ENCODE data around the gene SWAP70. TPM values are rescaled to one million over a fixed set of nuclear protein-coding genes. Genes with fewer than 3 reads are reported as not detected.
A peak's percentile ranks its signal among the peaks of the same experiment; 100 is the strongest.

SWAP70 gene
- total and polyA plus RNA-seq, 9 of the 15 experiments (the other 6 are each of a cell fraction or from before 2014, with no cell fraction given): 1.7 to 4.9 (median 3.9) TPM

- TF ChIP-seq ATF3 (IDR thresholded peaks at IDR 0.05) (no peak), ATF3 (CRISPR knock-in tag; conservative IDR thresholded peaks at IDR 0.05) (no peak), JUNB (CRISPR knock-in tag; conservative IDR thresholded peaks at IDR 0.05) (no peak), POLR2H (tag; IDR thresholded peaks at IDR 0.05; ENCODE audit: low read depth) (no peak), SRSF1 (IDR thresholded peaks at IDR 0.05; ENCODE audit: low read depth, low read length) (no peak), POLR3A (IDR thresholded peaks at IDR 0.05; ENCODE audit: borderline replicate concordance, extremely low read depth, insufficient read depth, insufficient read length) (no peak), ID3 (CRISPR knock-in tag; IDR thresholded peaks at IDR 0.05) (no peak), ID3 (tag; IDR thresholded peaks at IDR 0.05) (peak; percentile 87), CGGBP1 (CRISPR knock-in tag; IDR thresholded peaks at IDR 0.05) (no peak), ZBTB49 (CRISPR knock-in tag; IDR thresholded peaks at IDR 0.05; ENCODE audit: borderline replicate concordance) (no peak), ESRRB (CRISPR knock-in tag; IDR thresholded peaks at IDR 0.05; ENCODE audit: borderline replicate concordance) (no peak), CSDE1 (IDR thresholded peaks at IDR 0.05) (no peak), TEAD2 (tag; IDR thresholded peaks at IDR 0.05) (no peak), SMAD4 (CRISPR knock-in tag; conservative IDR thresholded peaks at IDR 0.05) (peak; percentile 86), STAT5B (CRISPR knock-in tag; IDR thresholded peaks at IDR 0.05) (no peak), ZFX (CRISPR knock-in tag; IDR thresholded peaks at IDR 0.05) (no peak), RFX1 (IDR thresholded peaks at IDR 0.05) (no peak), ZNF232 (CRISPR knock-in tag; IDR thresholded peaks at IDR 0.05) (no peak)
- TF ChIP-seq, protein P1, sequence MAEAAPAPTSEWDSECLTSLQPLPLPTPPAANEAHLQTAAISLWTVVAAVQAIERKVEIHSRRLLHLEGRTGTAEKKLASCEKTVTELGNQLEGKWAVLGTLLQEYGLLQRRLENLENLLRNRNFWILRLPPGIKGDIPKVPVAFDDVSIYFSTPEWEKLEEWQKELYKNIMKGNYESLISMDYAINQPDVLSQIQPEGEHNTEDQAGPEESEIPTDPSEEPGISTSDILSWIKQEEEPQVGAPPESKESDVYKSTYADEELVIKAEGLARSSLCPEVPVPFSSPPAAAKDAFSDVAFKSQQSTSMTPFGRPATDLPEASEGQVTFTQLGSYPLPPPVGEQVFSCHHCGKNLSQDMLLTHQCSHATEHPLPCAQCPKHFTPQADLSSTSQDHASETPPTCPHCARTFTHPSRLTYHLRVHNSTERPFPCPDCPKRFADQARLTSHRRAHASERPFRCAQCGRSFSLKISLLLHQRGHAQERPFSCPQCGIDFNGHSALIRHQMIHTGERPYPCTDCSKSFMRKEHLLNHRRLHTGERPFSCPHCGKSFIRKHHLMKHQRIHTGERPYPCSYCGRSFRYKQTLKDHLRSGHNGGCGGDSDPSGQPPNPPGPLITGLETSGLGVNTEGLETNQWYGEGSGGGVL (CRISPR knock-in tag; IDR thresholded peaks at IDR 0.05): no peak
- TF ChIP-seq, protein P2, sequence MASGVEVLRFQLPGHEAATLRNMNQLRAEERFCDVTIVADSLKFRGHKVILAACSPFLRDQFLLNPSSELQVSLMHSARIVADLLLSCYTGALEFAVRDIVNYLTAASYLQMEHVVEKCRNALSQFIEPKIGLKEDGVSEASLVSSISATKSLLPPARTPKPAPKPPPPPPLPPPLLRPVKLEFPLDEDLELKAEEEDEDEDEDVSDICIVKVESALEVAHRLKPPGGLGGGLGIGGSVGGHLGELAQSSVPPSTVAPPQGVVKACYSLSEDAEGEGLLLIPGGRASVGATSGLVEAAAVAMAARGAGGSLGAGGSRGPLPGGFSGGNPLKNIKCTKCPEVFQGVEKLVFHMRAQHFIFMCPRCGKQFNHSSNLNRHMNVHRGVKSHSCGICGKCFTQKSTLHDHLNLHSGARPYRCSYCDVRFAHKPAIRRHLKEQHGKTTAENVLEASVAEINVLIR (CRISPR knock-in tag; IDR thresholded peaks at IDR 0.05): no peak
Measured at GRCh38 chr11:9651899-9652748, 11.8 kb upstream of the SWAP70 start (continued).

Measured in K562 (cell line).